NCI-H1436 treated with DMSO at 0.1 percent for 48 hours (cell line): Measurements from ENCODE around the gene RALA.
A peak's percentile ranks its signal among the peaks of the same experiment; 100 is the strongest.
"Not testable (repeated sequence)": the region's sequence is repeated elsewhere in the genome, so short reads cannot be mapped to it uniquely, and the experiment has no call there.

ENCODE experiments used
- DNase-seq: peaks from one replicate; lab custom pipeline; 2025; lab: John Stamatoyannopoulos, UW

The RALA gene

DNA sequence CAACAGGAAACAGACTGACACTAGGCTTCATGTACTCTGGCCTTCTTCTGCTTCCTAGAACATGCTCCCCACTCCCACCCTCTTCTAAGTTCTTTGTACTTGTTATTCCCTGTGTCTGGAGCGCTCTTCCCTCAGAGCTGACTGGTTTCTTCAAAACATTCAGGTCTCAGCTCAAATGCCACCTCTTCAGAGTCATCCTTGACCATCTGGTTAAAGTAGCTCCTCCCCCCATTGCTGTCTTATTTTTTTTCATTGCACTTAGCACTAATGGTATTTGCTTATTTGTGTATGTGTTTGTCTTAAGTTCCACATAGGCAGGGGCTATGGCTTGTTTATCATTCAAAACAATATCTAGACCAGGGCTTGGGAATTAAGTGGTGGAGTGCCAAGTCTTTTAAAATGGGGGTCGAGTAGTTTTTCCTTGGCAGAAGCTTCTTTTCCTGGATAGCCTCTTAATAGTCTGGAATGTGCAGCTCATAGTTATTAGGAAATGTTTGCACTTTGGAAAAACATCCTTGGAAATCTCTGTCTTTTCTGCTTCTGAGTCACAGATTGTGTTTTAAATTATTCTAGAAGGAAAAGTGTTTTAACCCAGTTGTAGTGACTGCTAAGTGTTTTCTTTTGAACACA lies 60.0 kb downstream of the RALA start:
- no peak for DNase-seq

DNA sequence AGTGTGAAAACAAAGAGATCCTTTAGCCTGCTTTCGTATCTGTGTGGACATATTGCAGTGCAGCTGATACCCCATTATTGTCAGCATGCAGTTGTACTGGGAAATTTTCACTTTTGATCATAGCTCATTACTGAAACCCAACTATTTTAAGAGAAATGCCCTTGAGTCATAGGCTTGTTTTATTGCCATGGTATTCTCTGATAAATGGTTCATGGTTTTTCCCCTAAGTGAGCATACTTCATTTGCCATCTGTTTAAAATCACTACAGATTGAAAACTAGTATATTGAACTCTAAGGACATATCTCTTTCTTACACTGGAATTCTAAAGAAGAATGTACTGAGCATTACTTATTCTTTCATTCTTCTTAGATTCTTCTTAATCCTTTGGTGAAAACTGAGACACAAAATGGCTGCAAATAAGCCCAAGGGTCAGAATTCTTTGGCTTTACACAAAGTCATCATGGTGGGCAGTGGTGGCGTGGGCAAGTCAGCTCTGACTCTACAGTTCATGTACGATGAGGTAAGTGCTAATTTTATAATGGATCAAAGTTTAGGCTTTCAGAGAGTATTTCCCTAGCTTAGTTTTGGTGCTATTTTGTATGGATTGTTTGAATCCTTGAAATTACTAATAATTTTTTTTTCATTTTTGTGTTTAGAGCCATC lies 63.0 kb downstream of the RALA start:
- no peak for DNase-seq

DNA sequence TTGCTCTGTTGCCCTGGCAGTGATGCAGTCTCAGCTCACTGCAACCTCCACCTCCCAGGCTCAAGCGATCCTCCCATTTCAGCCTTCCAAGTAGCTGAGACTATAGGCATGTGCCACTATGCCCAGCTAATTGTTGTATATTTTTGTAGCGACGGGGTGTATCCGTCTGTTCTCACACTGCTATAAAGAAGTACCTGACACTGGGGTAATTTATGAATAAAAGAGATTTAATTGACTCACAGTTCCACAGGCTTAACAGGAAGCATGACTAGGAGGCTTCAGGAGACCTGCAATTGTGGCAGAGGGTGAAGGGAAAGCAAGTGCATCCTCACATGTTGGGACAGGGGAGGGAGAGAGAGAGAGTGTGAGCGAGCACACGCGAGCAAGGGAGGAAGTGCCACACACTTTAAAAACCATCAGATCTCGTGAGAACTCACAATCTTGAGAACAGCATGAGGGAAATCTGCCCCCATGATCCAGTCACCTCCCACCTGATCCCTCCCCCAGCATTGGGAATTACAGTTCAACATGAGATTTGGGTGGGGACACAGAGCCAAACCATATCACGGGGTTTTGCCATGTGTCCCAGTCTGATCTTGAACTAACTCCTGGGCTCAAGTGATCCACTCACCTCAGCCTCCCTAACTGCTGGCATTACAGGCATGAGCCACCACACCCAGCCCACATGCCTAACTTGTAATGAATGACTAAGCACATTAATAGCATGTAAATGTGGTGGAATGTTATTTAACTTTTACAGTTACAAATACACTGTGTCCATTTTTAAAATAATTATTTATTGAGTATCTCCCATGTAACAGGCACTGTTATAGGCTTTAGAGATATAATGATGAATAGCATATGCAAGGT lies 65.5 kb downstream of the RALA start:
- no peak for DNase-seq

DNA sequence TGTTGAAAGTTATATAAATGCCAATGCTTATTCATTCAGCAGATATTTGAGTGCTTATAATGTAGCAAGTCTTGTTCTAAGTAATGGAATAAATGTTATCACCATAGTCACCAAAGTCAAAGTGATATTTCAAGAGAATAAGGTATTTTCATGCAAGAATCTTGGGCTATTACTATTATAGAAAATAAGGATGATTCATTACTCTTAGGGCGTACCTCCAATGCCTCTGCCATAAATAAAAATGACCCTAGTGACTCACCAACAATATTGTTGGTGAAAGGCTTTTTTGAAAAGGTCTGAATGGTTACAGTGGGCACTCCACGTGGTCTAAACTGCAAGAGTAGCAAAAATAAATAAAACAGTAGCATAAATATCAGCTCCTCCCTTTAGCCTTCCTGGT lies 68.4 kb downstream of the RALA start:
- DNase-seq, result no peak

DNA sequence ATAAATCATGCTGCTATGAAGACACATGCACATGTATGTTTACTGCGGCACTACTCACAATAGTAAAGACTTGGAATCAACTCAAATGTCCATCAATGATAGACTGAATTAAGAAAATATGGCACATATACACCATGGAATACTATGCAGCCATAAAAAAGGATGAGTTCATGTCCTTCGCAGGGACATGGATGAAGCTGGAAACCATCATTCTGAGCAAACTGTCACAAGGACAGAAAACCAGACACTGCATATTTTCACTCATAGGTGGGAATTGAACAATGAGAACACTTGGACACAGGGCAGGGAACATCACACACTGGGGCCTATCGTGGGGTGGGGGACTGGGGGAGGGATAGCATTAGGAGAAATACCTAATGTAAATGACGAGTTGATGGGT lies 69.7 kb downstream of the RALA start:
- not testable (repeated sequence) for DNase-seq

DNA sequence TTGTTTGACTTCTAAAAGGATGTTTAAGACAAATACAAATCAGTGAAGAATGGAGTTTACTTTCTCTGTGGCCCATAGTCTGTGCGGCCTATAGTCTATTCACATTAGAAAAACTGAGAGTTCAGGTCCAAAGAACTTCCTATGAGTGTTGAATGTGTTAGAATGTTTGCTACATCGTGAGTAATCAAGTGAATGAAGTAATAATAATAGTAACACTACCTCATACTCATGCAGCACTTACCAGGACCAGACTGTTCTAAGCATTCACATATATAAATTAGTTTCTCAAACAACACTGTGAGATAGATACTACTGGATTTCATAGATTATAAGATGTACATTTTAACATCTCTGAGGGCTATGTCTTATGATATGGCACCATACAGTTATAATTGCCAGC lies 70.4 kb downstream of the RALA start:
- DNase-seq, result no peak

DNA sequence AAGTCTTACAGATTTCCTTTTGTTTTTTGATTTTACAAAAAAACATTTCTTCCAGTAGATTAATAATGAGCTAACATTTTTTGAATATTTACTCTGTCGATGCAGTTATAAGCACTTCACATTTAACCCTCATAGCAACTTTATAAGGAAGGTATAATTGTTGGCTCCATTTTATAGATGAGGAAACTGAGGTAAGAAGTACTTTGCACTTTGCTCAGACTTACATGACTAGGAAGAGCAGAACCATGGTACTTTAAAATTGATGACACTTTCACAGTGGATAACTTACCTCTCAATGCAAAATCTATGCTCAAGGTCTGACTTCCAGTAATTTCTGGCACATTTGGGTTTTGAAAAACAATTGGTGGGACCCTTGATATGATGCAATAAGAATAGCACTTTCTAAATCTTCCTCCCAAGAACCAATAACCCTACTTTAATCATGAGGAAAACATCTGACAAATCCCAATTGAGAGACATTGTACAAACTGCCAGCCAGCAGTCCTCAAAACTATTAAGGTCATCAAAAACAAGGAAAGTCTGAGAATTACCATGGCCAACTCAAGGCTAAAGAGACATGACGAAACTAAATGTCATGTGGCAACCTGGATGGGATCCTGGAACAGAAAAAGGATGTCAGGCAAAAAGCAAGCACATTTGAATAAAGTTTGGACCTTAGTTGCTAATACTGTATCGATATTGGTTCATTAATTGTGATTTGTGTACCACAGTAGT lies 72.6 kb downstream of the RALA start:
- DNase-seq, result no peak

DNA sequence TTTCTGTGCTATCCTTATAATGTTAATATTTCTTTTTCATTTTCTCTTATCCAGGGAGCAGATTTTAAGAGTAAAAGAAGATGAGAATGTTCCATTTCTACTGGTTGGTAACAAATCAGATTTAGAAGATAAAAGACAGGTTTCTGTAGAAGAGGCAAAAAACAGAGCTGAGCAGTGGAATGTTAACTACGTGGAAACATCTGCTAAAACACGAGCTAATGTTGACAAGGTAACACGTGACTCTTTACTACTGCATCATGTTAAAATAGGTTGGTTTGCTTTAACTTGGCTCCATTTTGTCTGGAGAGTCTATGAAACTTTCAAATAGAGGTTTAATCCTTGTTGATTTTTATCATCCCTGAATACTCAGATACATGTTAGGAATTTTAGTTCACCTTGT lies 73.3 kb downstream of the RALA start:
- no peak for DNase-seq

DNA sequence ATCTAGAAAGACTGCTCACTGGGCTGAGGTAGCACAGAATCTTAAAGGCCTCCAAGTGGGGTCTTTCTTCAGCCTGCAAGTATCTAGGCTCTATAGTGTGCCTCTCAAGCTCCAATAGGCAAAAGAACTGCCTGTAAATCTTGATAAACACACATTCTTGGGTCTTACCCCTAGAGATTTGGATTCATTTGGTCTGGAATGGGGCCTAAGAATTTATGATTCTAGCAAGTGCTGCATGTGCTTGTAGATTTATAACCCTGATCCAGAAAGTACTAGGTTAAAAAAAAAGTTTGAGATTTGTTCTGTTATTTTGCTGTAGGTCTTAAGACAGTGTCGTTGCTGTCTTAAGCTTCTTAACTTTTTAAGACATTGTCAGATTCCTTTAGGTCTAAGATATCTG lies 74.1 kb downstream of the RALA start:
- DNase-seq, result no peak

DNA sequence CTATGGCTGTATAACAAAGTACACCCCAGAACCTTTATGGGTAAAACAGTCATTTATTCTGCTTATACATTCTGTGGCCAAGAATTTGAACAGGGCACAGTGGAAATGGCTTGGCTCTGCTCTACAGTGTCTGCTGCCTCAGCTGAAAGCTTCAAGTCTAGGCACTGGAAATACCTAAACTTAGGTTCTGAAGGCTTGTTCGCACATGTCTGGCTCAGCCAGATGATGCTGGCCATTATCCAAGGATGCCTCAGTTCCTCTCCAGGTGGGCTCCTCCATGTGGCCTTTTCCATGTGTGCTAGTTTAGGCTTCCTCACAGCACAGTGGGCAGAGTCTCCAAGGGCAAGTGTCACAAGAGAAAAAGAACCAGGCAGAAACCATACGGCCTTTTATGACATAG lies 76.8 kb downstream of the RALA start:
- DNase-seq, result no peak

DNA sequence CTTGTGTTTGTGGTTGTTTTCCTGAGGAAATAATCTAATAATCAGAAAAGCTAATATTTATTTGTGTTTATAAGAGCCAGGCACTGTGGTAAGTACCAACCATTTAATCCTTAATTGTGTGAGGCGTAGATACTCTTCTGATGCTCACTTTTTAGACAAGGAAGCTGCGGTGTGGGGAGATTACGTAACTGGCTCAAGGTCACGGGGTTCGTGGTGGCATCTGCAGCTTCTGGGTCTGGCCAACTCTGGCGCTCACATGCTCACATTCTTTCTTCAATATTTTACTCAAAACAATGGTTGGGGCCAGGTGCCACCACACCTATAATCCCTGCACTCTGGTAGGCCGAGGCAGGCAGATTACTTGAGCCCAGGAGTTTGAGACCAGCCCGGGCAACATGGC lies 77.6 kb downstream of the RALA start:
- no peak for DNase-seq

DNA sequence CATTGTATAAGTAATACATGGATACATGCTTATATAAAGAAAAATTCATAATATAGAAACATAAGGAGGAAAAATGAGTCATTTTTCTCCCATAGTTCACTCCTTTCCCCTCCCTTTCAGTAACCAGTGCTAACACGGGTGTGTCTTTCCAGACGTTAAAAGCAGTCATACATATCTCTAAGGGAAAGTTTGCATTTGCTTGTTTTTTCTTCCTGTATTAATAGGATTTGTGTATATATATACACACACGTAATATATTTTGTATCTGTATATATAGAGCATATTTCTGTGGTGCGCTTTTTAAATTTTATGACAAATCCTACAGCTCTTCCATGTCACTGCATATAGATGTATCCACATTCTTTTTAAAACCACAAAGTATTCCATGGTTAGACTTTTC lies 78.8 kb downstream of the RALA start:
- DNase-seq, result no peak

DNA sequence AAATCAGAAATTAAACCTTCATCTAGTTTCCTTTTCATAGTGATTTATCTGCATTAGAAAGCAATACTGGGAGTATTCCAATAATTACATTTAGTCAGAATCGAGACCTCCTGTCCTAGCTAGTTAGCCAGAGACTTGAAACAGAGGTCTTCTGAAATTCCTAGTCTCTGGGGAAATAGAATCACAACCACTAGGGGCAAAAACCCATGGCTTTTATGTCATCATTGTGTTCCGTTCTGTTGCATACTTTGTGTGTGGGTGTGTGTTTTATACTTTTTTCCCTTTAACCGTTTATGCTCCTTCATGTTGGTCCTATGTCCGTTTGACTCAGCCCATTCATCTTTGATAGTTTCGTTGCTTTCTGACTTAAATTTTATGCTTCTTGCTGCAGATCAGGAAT lies 79.8 kb downstream of the RALA start:
- no peak for DNase-seq

DNA sequence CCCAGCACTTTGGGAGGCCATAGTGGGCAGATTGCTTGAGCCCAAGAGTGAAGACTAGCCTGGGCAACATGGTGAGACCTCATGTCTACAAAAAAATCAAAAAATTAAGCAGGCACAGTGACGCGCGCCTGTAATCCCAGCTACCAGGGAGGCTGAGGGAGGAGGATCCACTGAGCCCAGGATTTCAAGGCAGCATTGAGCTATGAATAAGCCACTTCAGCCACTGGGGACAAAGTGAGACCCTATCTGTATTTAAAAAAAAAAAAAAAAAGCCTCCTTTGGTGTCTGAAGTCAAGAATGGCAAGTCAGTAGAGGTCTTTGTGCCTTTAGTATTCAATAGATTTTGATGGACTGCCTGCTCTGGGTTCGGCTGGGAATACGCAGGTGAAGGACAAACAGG lies 85.7 kb downstream of the RALA start:
- DNase-seq, result no peak

DNA sequence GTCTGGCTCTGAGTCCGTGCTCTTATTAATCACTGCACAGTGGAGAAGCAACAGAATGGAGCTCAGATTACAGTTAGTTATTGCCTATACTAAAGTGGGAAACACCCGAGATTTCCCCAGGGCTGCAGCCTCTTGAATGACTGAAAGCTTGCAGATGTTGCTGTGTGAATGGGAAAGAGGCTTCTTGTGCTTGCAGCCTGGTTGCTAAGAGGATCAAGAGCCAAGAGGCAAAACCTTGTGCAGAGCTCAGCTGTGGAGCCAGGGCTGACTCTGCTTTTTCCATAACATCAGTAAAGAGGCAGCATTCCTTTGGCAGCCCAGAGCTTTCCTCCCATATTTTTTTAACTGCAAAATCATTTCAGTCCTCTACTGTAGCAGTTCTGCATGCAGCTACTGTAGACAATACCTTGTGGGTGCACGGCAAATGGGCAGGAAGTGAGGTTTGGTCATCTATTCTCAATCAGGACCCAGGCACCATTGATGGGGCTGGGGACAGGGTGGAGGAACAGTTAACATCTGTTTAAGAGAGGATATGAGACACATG lies 86.5 kb downstream of the RALA start:
- DNase-seq, result peak; percentile 12

DNA sequence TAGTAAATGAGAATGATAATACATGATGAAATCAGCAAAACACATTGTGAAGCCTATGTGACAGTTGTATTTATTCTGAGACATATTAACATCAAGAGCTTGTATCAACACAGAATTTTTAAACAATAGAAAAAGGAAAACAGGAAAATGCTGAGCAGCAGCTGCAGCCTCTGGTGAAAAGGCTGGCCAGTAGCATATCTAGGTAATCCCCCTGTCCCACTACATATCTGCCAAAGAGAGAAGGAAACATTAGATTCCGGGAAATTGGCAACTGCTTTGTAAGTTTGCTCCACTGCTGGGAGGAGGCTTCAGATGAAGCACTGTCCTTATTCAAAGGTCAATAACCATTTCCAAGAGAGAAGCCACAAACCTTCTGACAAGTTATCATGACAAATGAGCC lies 89.4 kb downstream of the RALA start:
- DNase-seq, result no peak

DNA sequence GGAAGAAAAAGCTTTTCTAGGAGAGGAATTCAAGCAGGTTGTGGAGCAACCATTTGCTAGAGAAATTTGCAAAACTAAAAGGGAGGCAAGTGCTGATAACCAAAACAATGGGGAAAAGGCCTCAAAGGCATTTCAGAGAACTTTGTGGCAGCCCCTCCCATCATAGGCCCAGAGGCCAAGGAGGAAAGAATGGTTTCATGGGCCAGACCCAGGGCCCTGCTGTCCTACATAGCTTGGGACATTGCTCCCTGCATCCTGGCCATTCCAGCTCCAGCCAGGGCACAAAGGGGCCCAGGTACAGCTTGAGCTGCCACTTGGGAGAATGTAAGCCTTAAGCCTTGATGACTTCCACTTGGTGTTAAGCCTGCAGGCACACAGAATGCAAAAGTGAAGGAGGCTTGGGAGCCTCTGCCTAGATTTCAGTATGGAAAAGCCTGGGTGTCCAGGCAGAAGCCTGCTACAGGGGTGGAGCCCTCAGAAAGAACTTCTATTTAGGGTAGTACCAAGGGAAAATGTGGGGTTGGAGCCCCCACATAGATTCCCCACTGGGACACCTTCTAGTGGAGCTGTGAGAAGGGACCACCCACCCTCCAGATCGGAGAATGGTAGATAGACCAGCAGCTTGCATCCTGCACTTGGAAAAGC lies 91.2 kb downstream of the RALA start:
- DNase-seq, result no peak

DNA sequence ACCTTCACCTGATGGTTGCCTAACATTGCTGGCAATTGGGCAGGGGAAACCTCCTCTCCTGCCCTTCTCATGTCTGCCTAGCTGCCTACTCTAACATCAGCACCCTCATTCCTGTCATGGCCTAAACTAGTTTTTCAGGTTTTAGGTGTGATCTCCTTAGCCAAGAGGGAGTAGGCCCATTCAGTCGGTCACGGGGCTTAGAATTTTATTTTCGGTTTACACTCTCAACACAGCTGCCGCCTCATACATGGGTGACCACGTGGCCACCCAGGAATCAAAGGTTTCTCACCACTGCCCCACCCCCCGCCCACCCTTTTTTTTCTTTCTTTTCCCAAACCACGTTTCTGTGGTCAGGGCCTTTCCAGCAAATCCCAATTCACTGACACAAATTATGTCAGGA lies 97.2 kb downstream of the RALA start:
- no peak for DNase-seq

DNA sequence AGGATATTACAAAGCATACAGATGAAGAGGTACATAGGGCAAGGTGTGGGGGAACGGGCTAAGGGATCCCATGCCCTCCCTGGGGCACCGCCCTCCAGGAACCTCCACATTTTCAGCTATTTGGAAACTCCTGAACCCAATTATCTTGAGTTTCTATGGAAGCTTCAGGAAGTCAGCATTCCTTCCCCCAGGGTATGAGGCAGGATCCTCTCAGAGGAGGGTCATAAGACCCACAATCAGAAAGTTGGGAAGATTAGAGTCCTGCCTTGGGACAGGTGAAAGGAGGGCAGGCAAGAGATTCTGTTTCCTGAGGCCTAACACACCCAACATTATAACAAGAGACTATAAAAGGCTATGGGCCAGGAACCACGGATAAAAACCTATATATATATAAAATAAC lies 98.0 kb downstream of the RALA start:
- no peak for DNase-seq

DNA sequence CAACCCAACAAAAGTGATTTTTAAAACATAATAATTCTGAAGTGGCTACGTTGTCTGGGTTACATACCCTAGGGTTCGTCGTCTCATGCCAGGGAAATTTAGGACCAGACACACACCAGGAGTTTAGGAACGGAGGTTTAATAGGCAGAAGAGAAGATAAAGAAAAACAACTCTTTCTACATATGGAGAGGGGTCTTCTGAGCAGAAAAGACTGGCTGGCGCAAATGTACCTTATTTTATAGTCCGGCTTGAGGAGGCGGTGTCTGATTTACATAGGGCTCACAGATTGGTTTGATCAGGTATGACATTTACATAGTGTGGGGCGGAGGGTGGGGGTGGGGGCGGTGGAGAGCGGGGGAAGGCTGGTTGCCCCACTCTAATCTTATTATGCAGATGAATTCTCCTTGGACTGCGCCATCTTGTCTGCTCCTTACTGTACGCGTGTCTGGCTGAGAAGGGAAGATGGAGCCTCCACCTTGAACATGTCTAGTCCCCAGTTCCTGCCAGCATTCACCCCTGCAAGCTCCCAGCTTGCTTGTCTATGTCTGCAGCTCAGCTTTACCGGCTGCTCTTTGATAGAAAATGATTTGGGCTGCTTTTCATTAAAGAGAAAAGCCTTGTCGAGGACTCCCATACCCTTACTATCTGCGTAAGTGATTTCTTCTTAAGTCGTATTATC lies 98.7 kb downstream of the RALA start:
- no peak for DNase-seq
